ENCODE results near the gene SLC26A6. TPM values are rescaled to one million over a fixed set of nuclear protein-coding genes. Genes with fewer than 3 reads are reported as not detected.

SLC26A6 gene
- total RNA-seq, 3 donors from 2014 or later (not counting 1 experiment from before 2014, with no cell fraction given): 25.8 to 37.6 (median 32.3) TPM

GRCh38 chr3:48631516-48632448 is 3.5 kb downstream of the SLC26A6 start:
- 89% methylated on average over 22 of the region's 22 CpGs for WGBS (ENCODE audit: insufficient coverage)

DNA sequence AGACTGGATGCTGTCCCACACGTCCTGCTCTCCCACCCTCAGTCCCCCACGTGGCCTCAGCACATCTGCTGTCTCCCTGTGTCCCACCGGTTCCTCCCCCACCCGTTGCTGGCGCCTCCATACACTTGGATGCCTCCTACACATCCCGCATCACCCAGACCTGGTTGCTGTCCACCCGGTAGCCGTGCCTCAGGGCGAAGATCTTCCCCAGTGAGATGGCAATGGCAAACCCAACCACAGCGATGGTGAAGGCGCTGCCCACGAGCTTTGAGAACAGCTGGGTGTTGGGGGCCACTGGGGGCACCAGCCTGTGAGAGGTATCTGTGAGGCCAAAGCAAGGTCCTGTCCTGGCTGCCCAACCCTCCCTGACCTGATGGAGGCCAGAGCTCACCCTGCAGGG is 4.4 kb downstream of the SLC26A6 start:
- WGBS (ENCODE audit: insufficient coverage): 95% methylated on average over 12 of the region's 12 CpGs

More at GRCh38 chr3:48631516-48632448, 3.5 kb downstream of the SLC26A6 start:
- Histone ChIP-seq H3K27ac (ENCODE audit: low read length) (no peak overlapping the region), H3K36me3 (ENCODE audit: control insufficient read depth, insufficient read depth, low read length) (peaks cover 6% of the 10 kb centered on the region), H3K4me1 (ENCODE audit: control insufficient read depth, insufficient read depth, low read length) (peaks cover 23% of the 10 kb centered on the region), H3K27me3 (ENCODE audit: control insufficient read depth, insufficient read depth, low read length) (no peaks in the 10 kb centered on the region), H3K4me3 (ENCODE audit: low read length) (no peak overlapping the region), H3K9me3 (ENCODE audit: control insufficient read depth, insufficient read depth, low read length) (no peaks in the 10 kb centered on the region)
- no peak for TF ChIP-seq CTCF (IDR thresholded peaks at IDR 0.05)
- Mint-ChIP-seq H3K36me3 (no peaks in the 10 kb centered on the region), H3K27ac (no peak overlapping the region), H3K4me3 (peak overlapping the region; percentile 31), H3K27me3 (ENCODE audit: low read depth in 2 of 2) (no peaks in the 10 kb centered on the region), H3K9me3 (no peaks in the 10 kb centered on the region), H3K4me1 (peaks cover 0 to 27% of the 10 kb centered on the region in 2 donors)
- DNase-seq: no peak
- no peak for ATAC-seq
- intact Hi-C loops (cut with micrococcal nuclease): no loop called here

DNA sequence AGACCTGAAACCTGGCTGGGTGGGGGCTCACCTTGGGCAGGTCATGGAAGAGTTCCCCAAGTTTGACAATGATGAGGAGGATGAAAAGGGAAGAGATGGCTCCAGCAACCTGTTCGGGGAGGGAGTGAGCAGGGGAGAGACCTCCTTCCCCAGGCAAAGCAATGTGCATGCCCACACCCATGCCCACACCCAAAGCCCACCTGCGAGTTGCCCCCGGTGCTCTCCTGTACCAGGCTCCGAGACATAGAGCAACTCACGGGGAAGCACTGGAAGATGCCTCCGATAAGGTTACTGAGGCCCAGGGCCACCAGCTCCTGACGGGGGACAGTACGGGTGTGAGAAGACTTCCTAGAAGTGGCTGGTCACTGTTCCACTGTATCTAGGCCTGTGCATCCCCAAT is 4.9 kb downstream of the SLC26A6 start:
- Histone ChIP-seq H3K9me3 (ENCODE audit: control insufficient read depth, insufficient read depth, low read length) (no peaks in the 10 kb centered on the region), H3K4me1 (ENCODE audit: control insufficient read depth, insufficient read depth, low read length) (peaks cover 13% of the 10 kb centered on the region), H3K36me3 (ENCODE audit: control insufficient read depth, insufficient read depth, low read length) (peaks cover 6% of the 10 kb centered on the region), H3K27ac (ENCODE audit: low read length) (no peak overlapping the region), H3K27me3 (ENCODE audit: control insufficient read depth, insufficient read depth, low read length) (no peaks in the 10 kb centered on the region), H3K4me3 (ENCODE audit: low read length) (no peak overlapping the region)
- Mint-ChIP-seq H3K4me3 (no peak overlapping the region), H3K4me1 (peaks cover 0 to 25% of the 10 kb centered on the region in 2 donors), H3K9me3 (no peaks in the 10 kb centered on the region), H3K27me3 (ENCODE audit: low read depth in 2 of 2) (no peaks in the 10 kb centered on the region), H3K36me3 (no peaks in the 10 kb centered on the region), H3K27ac (no peak overlapping the region)
- WGBS (ENCODE audit: insufficient coverage): 96% methylated on average over 8 of the region's 8 CpGs
- intact Hi-C loops (cut with micrococcal nuclease): no loop called here
- no peak for ATAC-seq
- no peak for DNase-seq
- TF ChIP-seq CTCF (IDR thresholded peaks at IDR 0.05): no peak

More for the DNA sequence above, 4.4 kb downstream of the SLC26A6 start:
- H3K27ac Mint-ChIP-seq: no peak overlapping the region
- H3K36me3 Mint-ChIP-seq: no peaks in the 10 kb centered on the region
- H3K4me3 ChIP-seq (ENCODE audit: low read length): no peak overlapping the region
- H3K27ac ChIP-seq (ENCODE audit: low read length): no peak overlapping the region
- no peaks in the 10 kb centered on the region for H3K27me3 ChIP-seq (ENCODE audit: control insufficient read depth, insufficient read depth, low read length)
- no peaks in the 10 kb centered on the region for H3K9me3 ChIP-seq (ENCODE audit: control insufficient read depth, insufficient read depth, low read length)
- peaks cover 6% of the 10 kb centered on the region for H3K36me3 ChIP-seq (ENCODE audit: control insufficient read depth, insufficient read depth, low read length)
- no peak for TF ChIP-seq CTCF (IDR thresholded peaks at IDR 0.05)
- H3K4me1 Mint-ChIP-seq: peaks cover 0 to 27% of the 10 kb centered on the region in 2 donors
- H3K27me3 Mint-ChIP-seq (ENCODE audit: low read depth in 2 of 2): no peaks in the 10 kb centered on the region
- no peak for ATAC-seq
- peaks cover 16% of the 10 kb centered on the region for H3K4me1 ChIP-seq (ENCODE audit: control insufficient read depth, insufficient read depth, low read length)
- DNase-seq: no peak
- H3K4me3 Mint-ChIP-seq: no peak overlapping the region
- intact Hi-C loops (cut with micrococcal nuclease): no loop called here
- no peaks in the 10 kb centered on the region for H3K9me3 Mint-ChIP-seq
